Measurements from ENCODE around the gene SLC26A2. TPM values are rescaled to one million over a fixed set of nuclear protein-coding genes. Genes with fewer than 3 reads are reported as not detected.

Gene SLC26A2
- total and polyA plus RNA-seq, 2 experiments from 2014 or later: 45.7 to 160 TPM

GRCh38 chr5:149999866-150000255 lies 39.3 kb downstream of the SLC26A2 start:
- peak overlapping the region; percentile 56 for H3K4me3 ChIP-seq
- H3K4me1 ChIP-seq (ENCODE audit: insufficient read depth): peaks cover 22% of the 10 kb centered on the region
- DNase-seq (ENCODE audit: low spot score): no peak
- no peaks in the 10 kb centered on the region for H3K9me3 ChIP-seq (ENCODE audit: low read depth)
- no peaks in the 10 kb centered on the region for H3K27me3 ChIP-seq
- H4K20me1 ChIP-seq (ENCODE audit: insufficient read depth, poor library complexity, severe bottlenecking): peaks cover 23% of the 10 kb centered on the region
- H3K4me2 ChIP-seq: peak overlapping the region; percentile 97
- H3K79me2 ChIP-seq: peaks cover 52% of the 10 kb centered on the region
- H2AFZ ChIP-seq: peak overlapping the region; percentile 61
- TF ChIP-seq CTCF (IDR thresholded peaks at IDR 0.05; ENCODE audit: poor library complexity) (no peak), EZH2phosphoT487 (IDR thresholded peaks at IDR 0.05; ENCODE audit: low read depth, severe bottlenecking, unreplicated experiment) (no peak), EZH2 (IDR thresholded peaks at IDR 0.05; ENCODE audit: borderline replicate concordance) (no peak)
- WGBS (ENCODE audit: low lambda C conversion rate, missing lambda C conversion rate): 31% methylated on average over 7 of the region's 7 CpGs
- H3K27ac ChIP-seq: peak overlapping the region; percentile 93
- H3K9me2 ChIP-seq (replicated peaks; ENCODE audit: insufficient read depth): no peaks in the 10 kb centered on the region
- no peaks in the 10 kb centered on the region for H3K36me3 ChIP-seq (replicated peaks; ENCODE audit: insufficient read depth, low read depth)

GRCh38 chr5:150000256-150000989 lies 39.9 kb downstream of the SLC26A2 start, which contains the start of the genes HMGXB3 and TIGD6:
Gene HMGXB3, plus strand, starts transcription at chr5:150000739. Its CDS starts 4,114 bp downstream, at chr5:150004853.
Gene TIGD6, minus strand, starts transcription at chr5:150000654. Its CDS starts 4,306 bp downstream, at chr5:149996348.
- peak; percentile 96 for DNase-seq (ENCODE audit: low spot score)
- TF ChIP-seq EZH2 (IDR thresholded peaks at IDR 0.05; ENCODE audit: borderline replicate concordance): no peak
- TF ChIP-seq EZH2phosphoT487 (IDR thresholded peaks at IDR 0.05; ENCODE audit: low read depth, severe bottlenecking, unreplicated experiment): no peak
- H3K4me3 ChIP-seq: peak within 1 kb of the TSS; percentile 77
- no peaks in the 10 kb centered on the region for H3K36me3 ChIP-seq (replicated peaks; ENCODE audit: insufficient read depth, low read depth)
- no peaks in the 10 kb centered on the region for H3K27me3 ChIP-seq
- peaks cover 19% of the 10 kb centered on the region for H3K4me1 ChIP-seq (ENCODE audit: insufficient read depth)
- H3K4me2 ChIP-seq: peak within 1 kb of the TSS; percentile 97
- H3K9me3 ChIP-seq (ENCODE audit: low read depth): no peaks in the 10 kb centered on the region
- WGBS (ENCODE audit: low lambda C conversion rate, missing lambda C conversion rate): under 1% methylated on average over 63 of the region's 72 CpGs
- H4K20me1 ChIP-seq (ENCODE audit: insufficient read depth, poor library complexity, severe bottlenecking): peaks cover 23% of the 10 kb centered on the region
- H3K27ac ChIP-seq: peak within 1 kb of the TSS; percentile 93
- H2AFZ ChIP-seq: peak within 1 kb of the TSS; percentile 61
- H3K79me2 ChIP-seq: peaks cover 57% of the 10 kb centered on the region
- H3K9me2 ChIP-seq (replicated peaks; ENCODE audit: insufficient read depth): no peaks in the 10 kb centered on the region

GRCh38 chr5:150000990-150001659 lies 40.6 kb downstream of the SLC26A2 start:
- Histone ChIP-seq H3K9me2 (replicated peaks; ENCODE audit: insufficient read depth) (no peaks in the 10 kb centered on the region), H3K4me3 (peak overlapping the region; percentile 77), H3K9me3 (ENCODE audit: low read depth) (no peaks in the 10 kb centered on the region), H3K4me2 (peak overlapping the region; percentile 97), H3K36me3 (replicated peaks; ENCODE audit: insufficient read depth, low read depth) (no peaks in the 10 kb centered on the region), H4K20me1 (ENCODE audit: insufficient read depth, poor library complexity, severe bottlenecking) (peaks cover 23% of the 10 kb centered on the region), H3K27me3 (no peaks in the 10 kb centered on the region), H2AFZ (peak overlapping the region; percentile 59), H3K4me1 (ENCODE audit: insufficient read depth) (peaks cover 17% of the 10 kb centered on the region), H3K79me2 (peaks cover 64% of the 10 kb centered on the region), H3K27ac (peak overlapping the region; percentile 93)
- no peak for TF ChIP-seq EZH2phosphoT487 (IDR thresholded peaks at IDR 0.05; ENCODE audit: low read depth, severe bottlenecking, unreplicated experiment)
- no peak for TF ChIP-seq CTCF (IDR thresholded peaks at IDR 0.05; ENCODE audit: poor library complexity)
- TF ChIP-seq EZH2 (IDR thresholded peaks at IDR 0.05; ENCODE audit: borderline replicate concordance): no peak
- DNase-seq (ENCODE audit: low spot score): peak; percentile 67
- WGBS (ENCODE audit: low lambda C conversion rate, missing lambda C conversion rate): 1% methylated on average over 43 of the region's 44 CpGs
